ENCODE results near the gene CHRNA3. TPM values are rescaled to one million over a fixed set of nuclear protein-coding genes. Genes with fewer than 3 reads are reported as not detected.
A peak's percentile ranks its signal among the peaks of the same experiment; 100 is the strongest.

Gene CHRNA3
- total RNA-seq, 1 donor from 2014 or later, result not detected

DNA sequence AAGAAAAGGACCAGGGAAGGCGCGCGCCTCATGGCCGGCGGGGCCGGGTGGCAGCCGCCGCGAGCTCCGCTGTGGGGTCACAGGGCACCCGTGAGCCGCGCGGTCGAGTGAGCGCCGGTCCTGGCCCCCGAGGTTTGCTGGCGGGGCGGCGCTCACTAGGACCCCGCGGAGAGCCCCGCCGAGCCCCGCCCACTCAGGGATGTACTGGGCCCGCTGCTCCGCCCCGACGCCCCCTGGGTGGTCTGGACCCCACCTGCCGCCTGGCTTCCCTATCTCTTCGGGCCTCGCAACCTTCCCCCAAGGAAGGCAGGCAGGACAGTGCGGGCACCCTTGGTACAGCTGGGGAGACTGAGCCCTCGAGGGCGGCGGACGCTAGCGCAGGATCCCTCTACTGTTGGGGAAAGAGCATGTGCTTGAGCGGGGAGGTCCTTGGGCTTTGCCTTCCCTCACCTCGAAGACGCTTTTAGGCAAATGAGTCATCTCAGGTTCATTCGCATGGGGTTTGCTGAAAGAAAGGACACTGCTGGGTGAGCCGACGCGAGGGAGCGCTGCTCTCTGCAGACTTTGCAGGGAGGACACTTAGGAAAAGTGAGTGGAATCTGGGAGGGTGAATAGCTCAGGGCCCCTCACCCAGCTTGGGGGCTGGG, 20.4 kb upstream of the CHRNA3 start, which contains the start of gene CHRNB4:
CHRNB4 (minus strand) TSS at position 109 of the 647 bp plus-strand sequence; CDS start at position 32, 77 bp downstream.
- H3K27ac ChIP-seq, result no peak within 1 kb of the TSS
- TF ChIP-seq, protein P1, sequence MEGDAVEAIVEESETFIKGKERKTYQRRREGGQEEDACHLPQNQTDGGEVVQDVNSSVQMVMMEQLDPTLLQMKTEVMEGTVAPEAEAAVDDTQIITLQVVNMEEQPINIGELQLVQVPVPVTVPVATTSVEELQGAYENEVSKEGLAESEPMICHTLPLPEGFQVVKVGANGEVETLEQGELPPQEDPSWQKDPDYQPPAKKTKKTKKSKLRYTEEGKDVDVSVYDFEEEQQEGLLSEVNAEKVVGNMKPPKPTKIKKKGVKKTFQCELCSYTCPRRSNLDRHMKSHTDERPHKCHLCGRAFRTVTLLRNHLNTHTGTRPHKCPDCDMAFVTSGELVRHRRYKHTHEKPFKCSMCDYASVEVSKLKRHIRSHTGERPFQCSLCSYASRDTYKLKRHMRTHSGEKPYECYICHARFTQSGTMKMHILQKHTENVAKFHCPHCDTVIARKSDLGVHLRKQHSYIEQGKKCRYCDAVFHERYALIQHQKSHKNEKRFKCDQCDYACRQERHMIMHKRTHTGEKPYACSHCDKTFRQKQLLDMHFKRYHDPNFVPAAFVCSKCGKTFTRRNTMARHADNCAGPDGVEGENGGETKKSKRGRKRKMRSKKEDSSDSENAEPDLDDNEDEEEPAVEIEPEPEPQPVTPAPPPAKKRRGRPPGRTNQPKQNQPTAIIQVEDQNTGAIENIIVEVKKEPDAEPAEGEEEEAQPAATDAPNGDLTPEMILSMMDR (IDR thresholded peaks at IDR 0.05), result no peak
- ATAC-seq (peak; percentile 56), DNase-seq (no peak)
- peaks cover 16% of the 10 kb centered on the region for H3K27me3 ChIP-seq
- intact Hi-C loops (cut with DNase I), result no loop called here
- no peaks in the 10 kb centered on the region for H3K36me3 ChIP-seq
- peaks cover 10% of the 10 kb centered on the region for H3K4me1 ChIP-seq
- H3K4me3 ChIP-seq, result peak within 1 kb of the TSS; percentile 45
- no peaks in the 10 kb centered on the region for H3K9me3 ChIP-seq

DNA sequence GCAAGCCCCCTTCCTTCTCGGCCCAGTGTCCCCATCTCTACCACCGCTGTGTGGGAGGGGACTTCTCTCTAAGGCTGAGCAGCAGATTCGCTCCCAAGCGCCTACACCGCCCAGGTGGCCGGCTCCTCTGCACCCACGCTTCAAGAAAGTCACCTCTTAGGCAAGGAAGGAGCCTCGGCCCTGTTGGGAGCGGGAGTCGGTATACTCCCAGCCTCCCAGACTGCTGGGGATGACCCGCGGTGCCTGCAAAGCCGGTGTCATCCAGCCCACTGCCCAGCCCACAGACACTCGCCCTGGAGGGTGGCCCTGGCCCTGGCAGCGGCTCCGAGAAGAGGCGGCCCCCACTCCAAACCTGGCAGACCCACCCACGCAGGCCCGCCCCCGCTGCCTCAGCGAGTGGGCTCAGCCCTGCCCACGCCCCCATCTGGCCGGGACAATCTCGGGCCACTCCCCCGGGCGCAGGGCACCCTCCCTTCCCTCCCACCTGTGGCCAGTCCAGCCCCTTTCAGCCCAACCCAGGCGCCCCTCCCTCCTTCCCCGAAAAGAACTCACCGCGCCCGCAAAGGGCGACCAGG, 19.8 kb upstream of the CHRNA3 start:
- ATAC-seq (peak; percentile 59), DNase-seq (no peak)
- peak overlapping the region; percentile 45 for H3K4me3 ChIP-seq
- intact Hi-C loops (cut with DNase I), result no loop called here
- H3K9me3 ChIP-seq, result no peaks in the 10 kb centered on the region
- TF ChIP-seq, protein P1 (IDR thresholded peaks at IDR 0.05), result no peak
- H3K27me3 ChIP-seq, result peaks cover 16% of the 10 kb centered on the region
- H3K27ac ChIP-seq, result no peak overlapping the region
- peaks cover 10% of the 10 kb centered on the region for H3K4me1 ChIP-seq
- H3K36me3 ChIP-seq, result no peaks in the 10 kb centered on the region

DNA sequence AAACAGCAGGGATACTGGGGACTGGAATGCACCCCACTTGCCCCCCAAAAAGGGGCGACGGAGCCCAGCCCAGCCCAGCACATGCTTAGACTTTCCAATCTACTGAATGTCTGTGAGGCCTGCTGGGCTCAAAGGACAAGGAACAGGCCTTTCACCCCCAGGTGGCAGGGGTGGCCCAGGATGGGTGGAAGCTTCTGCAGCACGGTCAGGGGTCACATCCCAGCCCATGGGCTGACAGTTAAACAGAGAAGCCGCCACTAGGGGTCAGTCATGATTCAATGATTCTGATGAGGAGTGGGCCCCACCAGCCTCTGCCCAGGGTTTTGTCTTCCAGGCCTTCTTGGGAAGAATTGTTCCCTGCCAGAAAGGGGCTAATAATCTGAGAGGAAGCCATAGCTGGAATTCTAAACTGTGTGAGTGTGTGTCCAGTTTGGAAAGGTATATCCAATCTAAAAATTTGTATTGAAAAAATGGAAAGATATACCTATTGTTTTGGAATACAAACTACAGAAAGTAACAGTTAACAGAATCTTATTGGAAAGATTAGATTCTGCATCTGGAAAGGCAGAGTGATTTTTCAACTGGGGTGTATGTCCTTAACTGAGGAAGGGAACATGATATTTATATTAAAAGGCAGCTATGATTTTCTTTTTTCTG, 18.0 kb upstream of the CHRNA3 start:
- ATAC-seq, result peak; percentile 54
- H3K9me3 ChIP-seq, result no peaks in the 10 kb centered on the region
- H3K4me1 ChIP-seq, result peaks cover 10% of the 10 kb centered on the region
- intact Hi-C loops (cut with DNase I), result loop anchor here (10.0 kb wide), 1 partner anchor 66 kb away; no protein-coding TSS in a partner anchor
- TF ChIP-seq, protein P1 (IDR thresholded peaks at IDR 0.05), result peak; percentile 65
- H3K4me3 ChIP-seq, result no peak overlapping the region
- peak; percentile 51 for DNase-seq
- peaks cover 16% of the 10 kb centered on the region for H3K27me3 ChIP-seq
- H3K36me3 ChIP-seq, result no peaks in the 10 kb centered on the region
- H3K27ac ChIP-seq, result no peak overlapping the region

DNA sequence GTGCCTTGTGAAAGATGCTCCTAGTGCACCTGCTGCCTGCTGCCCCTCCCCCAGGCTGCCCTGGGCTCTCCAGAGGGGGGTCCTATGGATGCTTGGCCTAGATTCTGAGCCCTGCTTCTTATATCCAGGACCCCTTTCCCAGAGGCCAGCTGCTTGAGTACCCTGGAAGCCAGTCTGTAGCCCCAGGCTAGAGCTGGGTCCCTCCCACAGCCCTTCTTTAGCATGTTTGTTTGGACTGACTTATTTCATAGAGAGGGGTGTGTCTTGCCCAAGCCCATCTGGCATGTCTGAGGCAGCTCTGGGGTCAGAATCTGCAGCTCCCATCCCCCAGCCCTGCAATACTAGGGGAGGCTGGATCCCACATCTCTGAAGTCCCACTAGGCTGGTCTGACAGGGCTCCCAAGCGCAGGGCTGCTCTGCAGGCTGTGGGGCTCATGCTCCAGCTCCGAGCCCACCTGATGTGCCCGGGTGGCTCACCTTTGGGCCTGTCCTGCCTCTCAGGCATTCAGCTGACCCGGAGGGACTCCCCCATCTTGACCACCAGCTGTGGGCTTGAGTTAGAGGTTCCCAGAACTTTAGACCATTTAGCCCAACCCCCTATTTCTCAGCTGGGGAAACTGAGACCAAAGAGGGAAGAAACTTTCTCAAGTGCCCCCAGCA, 17.1 kb upstream of the CHRNA3 start:
- peak; percentile 60 for DNase-seq
- intact Hi-C loops (cut with DNase I), result loop anchor here (10.0 kb wide), 1 partner anchor 67 kb away; no protein-coding TSS in a partner anchor

DNA sequence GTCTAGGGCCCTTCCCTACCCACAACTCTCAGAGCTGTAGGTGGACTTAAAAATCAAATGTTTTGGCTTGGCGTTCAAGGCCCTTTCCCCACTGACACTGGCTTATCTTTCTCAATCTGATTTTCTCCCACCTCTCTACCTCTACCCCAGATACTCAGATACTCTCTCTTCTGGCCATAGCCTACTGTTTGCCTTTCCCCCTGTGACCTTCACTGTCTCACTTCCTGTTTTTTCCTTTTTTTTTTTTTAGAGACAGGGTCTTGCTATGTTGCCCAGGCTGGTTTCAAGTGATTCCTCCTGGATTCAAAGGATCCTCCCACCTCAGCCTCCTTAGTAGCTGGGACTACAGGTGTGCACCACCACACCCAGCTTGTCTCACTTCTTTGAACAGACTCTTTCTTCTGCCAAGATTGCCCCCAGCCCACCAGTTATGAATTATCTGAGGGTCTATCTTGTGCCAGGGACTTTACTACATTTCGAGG, 15.6 kb upstream of the CHRNA3 start:
- Histone ChIP-seq H3K27me3 (peaks cover 15% of the 10 kb centered on the region), H3K9me3 (no peaks in the 10 kb centered on the region), H3K27ac (no peak overlapping the region), H3K4me1 (peaks cover 10% of the 10 kb centered on the region), H3K4me3 (no peak overlapping the region), H3K36me3 (no peaks in the 10 kb centered on the region)
- intact Hi-C loops (cut with DNase I), result loop anchor here (10.0 kb wide), 1 partner anchor 68 kb away; no protein-coding TSS in a partner anchor
- TF ChIP-seq, protein P1 (IDR thresholded peaks at IDR 0.05), result no peak
- no peak for DNase-seq
- no peak for ATAC-seq

More for the DNA sequence above, 17.1 kb upstream of the CHRNA3 start:
- H3K27ac ChIP-seq, result no peak overlapping the region
- ATAC-seq, result no peak
- H3K36me3 ChIP-seq, result no peaks in the 10 kb centered on the region
- peaks cover 16% of the 10 kb centered on the region for H3K27me3 ChIP-seq
- no peaks in the 10 kb centered on the region for H3K9me3 ChIP-seq
- TF ChIP-seq, protein P1 (IDR thresholded peaks at IDR 0.05), result no peak
- peaks cover 10% of the 10 kb centered on the region for H3K4me1 ChIP-seq
- no peak overlapping the region for H3K4me3 ChIP-seq
